ENCODE measurements around the gene ENHO.

GRCh38 chr9:34550016-34550680 is 27.4 kb upstream of the ENHO start:
- TF ChIP-seq EZH2 (IDR thresholded peaks at IDR 0.05; ENCODE audit: insufficient read depth, poor library complexity, severe bottlenecking) (no peak), EZH2phosphoT487 (IDR thresholded peaks at IDR 0.05; ENCODE audit: insufficient read depth, low read depth) (no peak)

Data from GM23248 (cell line).